RWPE2 (cell line): ENCODE results near the gene NABP1.
A peak's percentile ranks its signal among the peaks of the same experiment; 100 is the strongest.

Experiments
- ATAC-seq: fragments of 200-7000 bp; cut with Tn5 transposase; 3 replicates; pipeline ENCODE4 v1.9.1; 2021; ENCODE audit warnings: low read depth
- DNase-seq: peaks from one replicate; pipeline ENCODE4 v3.0.0-alpha.2; 2020; ENCODE audit warnings: low spot score
- H3K27ac ChIP-seq: fragments of 450-650 bp; 2 replicates; pipeline ENCODE4 v1.5.1; 2017; ENCODE audit warnings: mild to moderate bottlenecking; ENCODE audit not compliant: poor library complexity, severe bottlenecking
- H3K27me3 ChIP-seq: fragments of 250-450 bp; sonication (Bioruptor Pico); 2 replicates; pipeline ENCODE4 v1.5.1; 2021; ENCODE audit warnings: mild to moderate bottlenecking, moderate library complexity; ENCODE audit not compliant: insufficient read depth, poor library complexity, severe bottlenecking
- H3K36me3 ChIP-seq: fragments of 250-450 bp; sonication (Bioruptor Pico); 2 replicates; pipeline ENCODE4 v1.5.1; 2020; ENCODE audit warnings: low read depth, mild to moderate bottlenecking, moderate library complexity
- H3K4me1 ChIP-seq: fragments of 250-450 bp; sonication (Bioruptor Pico); 2 replicates; pipeline ENCODE4 v1.5.1; 2021; ENCODE audit warnings: mild to moderate bottlenecking, moderate library complexity; ENCODE audit not compliant: insufficient read depth, poor library complexity, severe bottlenecking
- H3K4me3 ChIP-seq: fragments of 250-450 bp; sonication (Bioruptor Pico); 2 replicates; pipeline ENCODE4 v1.5.1; 2021; ENCODE audit warnings: mild to moderate bottlenecking, moderate library complexity; ENCODE audit not compliant: severe bottlenecking
- H3K9me3 ChIP-seq: fragments of 250-450 bp; sonication (Bioruptor Pico); 2 replicates; pipeline ENCODE4 v1.5.1; 2021; ENCODE audit warnings: mild to moderate bottlenecking, moderate library complexity; ENCODE audit not compliant: severe bottlenecking
- TF ChIP-seq, protein P1 (sequence below): fragments of 450-650 bp; IDR thresholded peaks from one replicate; pipeline ENCODE4 v1.5.1; 2017; ENCODE audit warnings: mild to moderate bottlenecking, moderate library complexity; ENCODE audit not compliant: poor library complexity, severe bottlenecking

Gene NABP1

DNA sequence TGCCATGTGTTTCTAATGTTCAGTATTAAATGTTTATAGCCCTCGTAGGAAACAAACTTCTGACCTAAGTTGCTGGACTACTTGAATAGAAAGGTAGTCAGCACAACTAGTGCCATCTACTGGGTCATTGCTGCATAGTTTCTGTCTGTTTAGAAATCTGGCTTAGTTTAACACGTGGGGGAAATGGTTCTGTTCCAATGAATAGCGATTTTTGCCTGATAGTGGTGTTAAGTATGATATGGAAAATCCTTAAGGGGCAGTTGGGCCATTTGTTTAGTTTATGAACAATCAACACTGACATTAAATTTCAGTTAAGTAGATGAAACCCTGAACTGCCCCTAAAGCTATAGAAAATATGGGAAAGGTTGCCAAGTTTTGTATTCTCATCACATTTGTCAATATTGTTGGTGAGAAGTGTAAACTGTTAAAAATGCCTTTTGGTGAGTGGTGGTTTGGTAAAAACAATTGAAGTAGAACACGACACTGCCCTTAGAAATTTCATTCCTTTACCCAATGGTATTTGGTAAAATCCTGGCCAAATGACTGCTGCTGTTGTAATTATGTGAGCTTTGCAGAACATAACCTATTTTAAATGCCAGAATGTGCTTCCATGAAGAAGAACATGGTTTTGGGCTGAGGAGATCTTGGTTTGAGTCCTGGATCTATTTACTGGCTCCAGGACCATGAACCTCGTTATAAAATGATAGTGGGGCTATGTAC is 13.2 kb downstream of the NABP1 start:
- Histone ChIP-seq H3K27ac (peak overlapping the region; percentile 89), H3K4me1 (peaks cover 49% of the 10 kb centered on the region), H3K27me3 (no peaks in the 10 kb centered on the region), H3K36me3 (peaks cover 23% of the 10 kb centered on the region), H3K4me3 (no peak overlapping the region), H3K9me3 (no peaks in the 10 kb centered on the region)
- ATAC-seq (peak; percentile 30; the same call in 2 of the 3 replicates), DNase-seq (no peak)
- TF ChIP-seq, protein P1, sequence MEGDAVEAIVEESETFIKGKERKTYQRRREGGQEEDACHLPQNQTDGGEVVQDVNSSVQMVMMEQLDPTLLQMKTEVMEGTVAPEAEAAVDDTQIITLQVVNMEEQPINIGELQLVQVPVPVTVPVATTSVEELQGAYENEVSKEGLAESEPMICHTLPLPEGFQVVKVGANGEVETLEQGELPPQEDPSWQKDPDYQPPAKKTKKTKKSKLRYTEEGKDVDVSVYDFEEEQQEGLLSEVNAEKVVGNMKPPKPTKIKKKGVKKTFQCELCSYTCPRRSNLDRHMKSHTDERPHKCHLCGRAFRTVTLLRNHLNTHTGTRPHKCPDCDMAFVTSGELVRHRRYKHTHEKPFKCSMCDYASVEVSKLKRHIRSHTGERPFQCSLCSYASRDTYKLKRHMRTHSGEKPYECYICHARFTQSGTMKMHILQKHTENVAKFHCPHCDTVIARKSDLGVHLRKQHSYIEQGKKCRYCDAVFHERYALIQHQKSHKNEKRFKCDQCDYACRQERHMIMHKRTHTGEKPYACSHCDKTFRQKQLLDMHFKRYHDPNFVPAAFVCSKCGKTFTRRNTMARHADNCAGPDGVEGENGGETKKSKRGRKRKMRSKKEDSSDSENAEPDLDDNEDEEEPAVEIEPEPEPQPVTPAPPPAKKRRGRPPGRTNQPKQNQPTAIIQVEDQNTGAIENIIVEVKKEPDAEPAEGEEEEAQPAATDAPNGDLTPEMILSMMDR: peak; percentile 89

DNA sequence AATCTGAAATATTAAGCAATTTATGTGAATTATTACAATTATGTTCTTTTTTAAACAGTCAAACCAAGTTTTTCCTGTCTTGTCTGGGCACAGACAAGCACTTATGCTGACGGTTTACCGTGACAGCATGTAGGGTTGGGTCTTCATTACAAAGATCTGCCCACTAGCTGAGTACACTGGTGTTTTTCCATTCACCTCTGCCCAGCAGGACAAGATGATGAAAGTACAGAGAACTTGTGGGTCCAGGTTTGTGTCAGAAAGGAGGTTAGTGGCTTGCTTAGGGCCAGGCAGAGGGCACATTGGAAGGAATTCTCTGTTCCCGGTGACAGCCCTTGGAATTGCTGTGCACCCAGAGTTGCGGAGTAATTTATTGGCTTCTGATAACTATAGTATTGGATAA is 14.0 kb downstream of the NABP1 start:
- TF ChIP-seq, protein P1: no peak
- peaks cover 50% of the 10 kb centered on the region for H3K4me1 ChIP-seq
- peaks cover 16% of the 10 kb centered on the region for H3K36me3 ChIP-seq
- no peak overlapping the region for H3K27ac ChIP-seq
- H3K27me3 ChIP-seq: no peaks in the 10 kb centered on the region
- no peak for DNase-seq
- no peak for ATAC-seq
- H3K9me3 ChIP-seq: no peaks in the 10 kb centered on the region
- no peak overlapping the region for H3K4me3 ChIP-seq

DNA sequence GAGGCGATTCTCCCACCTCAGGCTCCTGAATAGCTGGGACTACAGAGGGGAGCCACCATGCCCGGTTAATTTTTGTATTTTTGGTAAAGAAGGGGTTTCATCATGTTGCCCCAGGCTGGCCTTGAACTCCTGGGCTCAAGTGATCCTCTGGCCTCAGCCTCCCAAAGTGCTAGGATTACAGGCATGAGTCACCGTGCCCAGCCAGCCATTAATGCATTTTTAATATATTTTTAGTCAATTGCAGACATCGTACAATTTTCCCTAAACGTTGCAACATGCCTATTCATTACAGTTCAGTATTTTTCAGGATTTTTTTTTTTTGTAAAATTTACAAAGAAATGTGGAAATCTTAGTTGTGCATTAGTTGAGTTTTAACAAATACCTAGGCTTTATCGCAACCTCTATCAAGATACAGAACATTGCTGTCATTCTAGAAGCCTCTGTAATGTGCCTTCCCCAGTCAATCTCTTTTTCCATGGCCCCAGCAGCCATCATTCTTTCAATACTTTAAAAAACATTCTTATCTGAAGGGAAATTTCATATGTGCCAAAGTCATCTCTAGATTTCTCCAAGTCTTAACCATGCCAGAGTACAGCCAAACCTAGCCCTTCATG is 14.7 kb downstream of the NABP1 start:
- TF ChIP-seq, protein P1: no peak
- Histone ChIP-seq H3K4me1 (peaks cover 43% of the 10 kb centered on the region), H3K27ac (no peak overlapping the region), H3K4me3 (no peak overlapping the region), H3K9me3 (no peaks in the 10 kb centered on the region), H3K27me3 (no peaks in the 10 kb centered on the region), H3K36me3 (peaks cover 9% of the 10 kb centered on the region)
- no peak for ATAC-seq
- no peak for DNase-seq

DNA sequence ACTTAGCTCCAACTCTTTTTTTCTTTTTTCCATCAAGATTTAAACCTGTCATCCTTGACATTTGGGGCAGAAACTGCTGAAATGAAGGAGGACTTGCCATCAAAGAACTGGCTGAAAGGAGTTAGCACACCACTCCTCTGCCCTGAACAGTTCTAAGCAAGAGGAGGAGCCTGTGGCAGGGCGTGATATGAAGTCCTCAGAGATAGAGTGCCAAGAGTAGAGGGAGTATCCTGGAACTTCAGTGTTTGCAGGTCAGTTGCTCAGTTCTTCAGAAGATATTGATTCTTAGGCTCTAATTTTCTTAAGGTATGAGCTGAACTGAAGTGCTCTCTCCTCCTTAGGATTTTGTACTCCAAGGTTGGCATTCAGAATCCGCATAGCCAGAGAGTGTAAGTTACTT is 15.2 kb downstream of the NABP1 start:
- DNase-seq (no peak), ATAC-seq (no peak)
- Histone ChIP-seq H3K27me3 (no peaks in the 10 kb centered on the region), H3K4me3 (no peak overlapping the region), H3K27ac (no peak overlapping the region), H3K9me3 (no peaks in the 10 kb centered on the region), H3K36me3 (peaks cover 3% of the 10 kb centered on the region), H3K4me1 (peaks cover 37% of the 10 kb centered on the region)
- TF ChIP-seq, protein P1: no peak

DNA sequence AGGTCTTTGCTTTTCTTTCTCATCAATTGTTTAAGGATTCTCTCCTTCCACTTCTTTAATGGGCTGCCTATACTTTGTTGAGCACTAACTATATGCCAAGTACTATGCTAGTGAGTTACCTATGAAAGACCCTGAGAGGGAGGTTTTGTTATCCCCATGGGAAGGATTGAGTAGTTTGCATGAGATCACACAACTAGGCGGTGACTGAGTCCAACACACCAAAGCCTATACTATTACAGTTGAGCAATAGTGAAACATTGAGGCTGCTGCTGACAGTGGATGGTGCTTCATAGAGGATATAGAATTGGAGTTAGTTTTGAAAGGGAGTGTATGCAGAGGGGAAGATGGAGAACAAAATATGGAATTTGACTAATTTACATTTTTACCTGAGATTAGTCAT is 15.8 kb downstream of the NABP1 start:
- Histone ChIP-seq H3K4me1 (peaks cover 31% of the 10 kb centered on the region), H3K9me3 (no peaks in the 10 kb centered on the region), H3K27ac (no peak overlapping the region), H3K27me3 (no peaks in the 10 kb centered on the region), H3K4me3 (no peak overlapping the region), H3K36me3 (no peaks in the 10 kb centered on the region; the same call in 1 of the 2 replicates)
- DNase-seq (no peak), ATAC-seq (no peak)
- TF ChIP-seq, protein P1: no peak
